SH-SY5Y (cell line): ENCODE measurements around the gene ARHGEF11.

Experiments
- GATA2 ChIP-seq: IDR thresholded peaks from 2 replicates; pipeline ENCODE4 v1.6.1; 2011; ENCODE audit warnings: mild to moderate bottlenecking, low read depth, low read length
- GATA3 ChIP-seq: IDR thresholded peaks from 2 replicates; pipeline ENCODE4 v1.6.1; 2011; ENCODE audit warnings: low read depth, mild to moderate bottlenecking, low read length, moderate library complexity

- TF ChIP-seq GATA3 (no peak), GATA2 (no peak)
Observed at GRCh38 chr1:156887734-156888133, 157.8 kb downstream of the ARHGEF11 start.
